CD4-positive, CD25-positive, alpha-beta regulatory T cell (primary cell): ENCODE data around the gene CAMK2D. TPM values are rescaled to one million over a fixed set of nuclear protein-coding genes. Genes with fewer than 3 reads are reported as not detected.
"Not testable (repeated sequence)": the region's sequence is repeated elsewhere in the genome, so short reads cannot be mapped to it uniquely, and the experiment has no call there.

Experiments used
- ATAC-seq, 2 donors: fragments of 150-1000 bp; cut with Tn5 transposase; one replicate each; pipeline ENCODE4 v1.10.0; 2021; ENCODE audit warnings: low read depth in 2 of 2, moderate number of reproducible peaks in 2 of 2, moderate library complexity in 1 of 2
- DNase-seq, 3 donors: peaks; one replicate each; pipeline versions ENCODE4 v3.0.0 to v3.0.0-alpha.2; 2012 to 2022; ENCODE audit warnings: mixed read lengths in 1 of 3
- H3K27ac ChIP-seq: one replicate; pipeline ENCODE4 v1.7.0; 2013; ENCODE audit warnings: mild to moderate bottlenecking, low read length; ENCODE audit not compliant: insufficient read depth, poor library complexity, severe bottlenecking
- H3K27me3 ChIP-seq: one replicate; pipeline ENCODE4 v1.7.0; 2013; ENCODE audit warnings: low read length; ENCODE audit not compliant: control insufficient read depth, insufficient read depth
- H3K36me3 ChIP-seq: one replicate; pipeline ENCODE4 v1.7.0; 2013; ENCODE audit warnings: mild to moderate bottlenecking, low read length, moderate library complexity; ENCODE audit not compliant: control insufficient read depth, insufficient read depth
- H3K4me1 ChIP-seq: 2 replicates; pipeline ENCODE4 v1.7.0; 2013; ENCODE audit warnings: mild to moderate bottlenecking, low read length; ENCODE audit not compliant: insufficient read depth, control insufficient read depth, poor library complexity, severe bottlenecking
- H3K4me3 ChIP-seq: one replicate; pipeline ENCODE4 v1.7.0; 2013; ENCODE audit warnings: low read depth, mild to moderate bottlenecking, low read length, moderate library complexity
- H3K9me3 ChIP-seq, 2 experiments: 1 replicate in 1 of 2; 2 replicates in 1 of 2; pipeline ENCODE4 v1.7.0; 2013; ENCODE audit warnings: low read length in 2 of 2, mild to moderate bottlenecking in 1 of 2, moderate library complexity in 1 of 2; ENCODE audit not compliant: control insufficient read depth in 2 of 2
- H3K27ac Mint-ChIP-seq, 3 donors: one replicate each; pipeline ENCODE4 v1.8.0; 2020 to 2022; ENCODE audit warnings: mild to moderate bottlenecking in 3 of 3, mixed read lengths in 3 of 3, moderate library complexity in 2 of 3
- H3K27me3 Mint-ChIP-seq: one replicate; pipeline ENCODE4 v1.8.0; 2022; ENCODE audit warnings: mild to moderate bottlenecking, mixed read lengths
- H3K36me3 Mint-ChIP-seq: one replicate; pipeline ENCODE4 v1.8.0; 2020; ENCODE audit warnings: mixed read lengths
- H3K4me1 Mint-ChIP-seq, 4 donors: one replicate each; pipeline ENCODE4 v1.8.0; 2020 to 2022; ENCODE audit warnings: mixed read lengths in 4 of 4, mild to moderate bottlenecking in 1 of 4
- H3K4me3 Mint-ChIP-seq, 4 donors: one replicate each; pipeline ENCODE4 v1.8.0; 2020 to 2022; ENCODE audit warnings: mild to moderate bottlenecking in 4 of 4, mixed read lengths in 4 of 4, moderate library complexity in 3 of 4
- H3K9me3 Mint-ChIP-seq, 7 donors: one replicate each; pipeline ENCODE4 v1.8.0; 2020 to 2022; ENCODE audit warnings: mixed read lengths in 7 of 7, mild to moderate bottlenecking in 3 of 7, moderate library complexity in 2 of 7
- polyA plus RNA-seq, 4 donors: library from polyadenylated mRNA; unstranded; fragments of 300-500 nt; fragmentation: Illumina TruSeq; gene quantifications; one replicate each; pipeline ENCODE4 v1.2.3, GENCODE V29; 2021
- total RNA-seq: library from RNA; stranded (reverse); gene quantifications from one replicate; pipeline ENCODE4 v1.2.3, GENCODE V29; 2022

The CAMK2D gene
- total RNA-seq (42.7 TPM), polyA plus RNA-seq (10 to 100 TPM; 24.5 to 27.5 (median 25.4) TPM)

- Histone ChIP-seq H3K27me3 (no peaks in the 10 kb centered on the region), H3K9me3 (no peaks in the 10 kb centered on the region), H3K36me3 (peaks cover 4% of the 10 kb centered on the region), H3K27ac (peak within 1 kb of the TSS; percentile 98), H3K4me1 (peaks cover 37% of the 10 kb centered on the region), H3K4me3 (peak within 1 kb of the TSS; percentile 99)
- Mint-ChIP-seq H3K4me1 (peaks cover 17 to 42% (median 25%) of the 10 kb centered on the region in 4 donors), H3K27ac (peak within 1 kb of the TSS; percentile 97 to 100 (median 99)), H3K36me3 (peaks cover 5% of the 10 kb centered on the region), H3K9me3 (no peaks in the 10 kb centered on the region), H3K4me3 (peak within 1 kb of the TSS; percentile 87 to 99 (median 97)), H3K27me3 (no peaks in the 10 kb centered on the region)
- ATAC-seq (peak; percentile 44), DNase-seq (peak; percentile 70 to 88 (median 86))
Measured at GRCh38 chr4:113761620-113762185, at the start of gene CAMK2D. Gene CAMK2D (minus strand): TSS chr4:113761738. CDS start chr4:113761068, 670 bp downstream.

- H3K27me3 Mint-ChIP-seq: peaks cover 5% of the 10 kb centered on the region
- Histone ChIP-seq H3K4me1 (no peaks in the 10 kb centered on the region), H3K27me3 (peaks cover 3% of the 10 kb centered on the region), H3K36me3 (no peaks in the 10 kb centered on the region), H3K4me3 (no peak overlapping the region), H3K27ac (no peak overlapping the region), H3K9me3 (no peaks in the 10 kb centered on the region)
- no peak for ATAC-seq
- no peak overlapping the region for H3K27ac Mint-ChIP-seq
- H3K4me1 Mint-ChIP-seq: peaks cover 0 to 3% (median 0%) of the 10 kb centered on the region in 4 donors
- no peak overlapping the region for H3K4me3 Mint-ChIP-seq
- H3K9me3 Mint-ChIP-seq: peaks cover 0 to 1% (median 0%) of the 10 kb centered on the region in 7 donors
- DNase-seq: no peak
- H3K36me3 Mint-ChIP-seq: no peaks in the 10 kb centered on the region
Measured at GRCh38 chr4:113810906-113811305, 49.4 kb upstream of the CAMK2D start.

- DNase-seq: no peak
- peaks cover 3% of the 10 kb centered on the region for H3K27me3 ChIP-seq
- Mint-ChIP-seq H3K4me3 (no peak overlapping the region), H3K36me3 (no peaks in the 10 kb centered on the region), H3K27ac (no peak overlapping the region), H3K9me3 (peaks cover 0 to 1% (median 0%) of the 10 kb centered on the region in 7 donors), H3K27me3 (peaks cover 5% of the 10 kb centered on the region), H3K4me1 (peaks cover 0 to 3% (median 0%) of the 10 kb centered on the region in 4 donors)
- H3K9me3 ChIP-seq: no peaks in the 10 kb centered on the region
- H3K4me1 ChIP-seq: no peaks in the 10 kb centered on the region
- H3K36me3 ChIP-seq: no peaks in the 10 kb centered on the region
- no peak for ATAC-seq
- H3K4me3 ChIP-seq: no peak overlapping the region
- H3K27ac ChIP-seq: no peak overlapping the region
Measured at GRCh38 chr4:113809311-113809710, 47.8 kb upstream of the CAMK2D start.

- H3K36me3 Mint-ChIP-seq: no peaks in the 10 kb centered on the region
Measured at GRCh38 chr4:113806850-113807249, 45.3 kb upstream of the CAMK2D start.

GRCh38 chr4:113801882-113802281, 40.3 kb upstream of the CAMK2D start:
- Mint-ChIP-seq H3K4me3 (no peak overlapping the region), H3K27me3 (peaks cover 5% of the 10 kb centered on the region), H3K4me1 (no peaks in the 10 kb centered on the region), H3K36me3 (no peaks in the 10 kb centered on the region), H3K27ac (no peak overlapping the region), H3K9me3 (peaks cover 0 to 7% (median 2%) of the 10 kb centered on the region in 7 donors)
- H3K4me3 ChIP-seq: no peak overlapping the region
- H3K36me3 ChIP-seq: no peaks in the 10 kb centered on the region
- DNase-seq: no peak
- H3K27ac ChIP-seq: no peak overlapping the region
- H3K27me3 ChIP-seq: peaks cover 2% of the 10 kb centered on the region
- peaks cover 0 to 3% of the 10 kb centered on the region in 2 experiments for H3K9me3 ChIP-seq
- ATAC-seq: no peak
- no peaks in the 10 kb centered on the region for H3K4me1 ChIP-seq

More at GRCh38 chr4:113806850-113807249, 45.3 kb upstream of the CAMK2D start:
- Histone ChIP-seq H3K27me3 (peaks cover 5% of the 10 kb centered on the region), H3K4me3 (no peak overlapping the region), H3K36me3 (no peaks in the 10 kb centered on the region), H3K27ac (no peak overlapping the region), H3K9me3 (peaks cover 0 to 3% of the 10 kb centered on the region in 2 experiments), H3K4me1 (no peaks in the 10 kb centered on the region)
- no peak for ATAC-seq
- H3K4me3 Mint-ChIP-seq: no peak overlapping the region
- no peak for DNase-seq
- peaks cover 0 to 3% (median 0%) of the 10 kb centered on the region in 4 donors for H3K4me1 Mint-ChIP-seq
- peaks cover 0 to 4% (median 0%) of the 10 kb centered on the region in 7 donors for H3K9me3 Mint-ChIP-seq
- peaks cover 5% of the 10 kb centered on the region for H3K27me3 Mint-ChIP-seq
- no peak overlapping the region for H3K27ac Mint-ChIP-seq

- H3K27me3 Mint-ChIP-seq: peaks cover 19% of the 10 kb centered on the region
- not testable (repeated sequence) for H3K4me1 ChIP-seq, H3K4me3 ChIP-seq, ATAC-seq, H3K36me3 ChIP-seq, DNase-seq, H3K4me3 Mint-ChIP-seq, H3K36me3 Mint-ChIP-seq, H3K9me3 ChIP-seq, H3K27ac ChIP-seq, H3K27ac Mint-ChIP-seq, H3K27me3 ChIP-seq, H3K4me1 Mint-ChIP-seq
- H3K9me3 Mint-ChIP-seq: peaks cover 0 to 31% (median 9%) of the 10 kb centered on the region in 7 donors
Measured at GRCh38 chr4:113796381-113796780, 34.8 kb upstream of the CAMK2D start.

- H3K36me3 ChIP-seq: peaks cover 4% of the 10 kb centered on the region
- H3K27me3 ChIP-seq: peaks cover 2% of the 10 kb centered on the region
- Mint-ChIP-seq H3K27ac (no peak overlapping the region), H3K4me1 (peaks cover 0 to 1% (median 0%) of the 10 kb centered on the region in 4 donors), H3K4me3 (no peak overlapping the region), H3K9me3 (peaks cover 0 to 28% (median 7%) of the 10 kb centered on the region in 7 donors), H3K36me3 (no peaks in the 10 kb centered on the region), H3K27me3 (peaks cover 15% of the 10 kb centered on the region)
- ATAC-seq (no peak), DNase-seq (no peak)
- H3K4me1 ChIP-seq: no peaks in the 10 kb centered on the region
- H3K27ac ChIP-seq: no peak overlapping the region
- no peak overlapping the region for H3K4me3 ChIP-seq
- peaks cover 6 to 12% of the 10 kb centered on the region in 2 experiments for H3K9me3 ChIP-seq
Measured at GRCh38 chr4:113790478-113790877, 28.9 kb upstream of the CAMK2D start.

- Mint-ChIP-seq H3K27ac (no peak overlapping the region), H3K9me3 (peaks cover 0 to 27% (median 4%) of the 10 kb centered on the region in 7 donors), H3K27me3 (peaks cover 15% of the 10 kb centered on the region), H3K36me3 (no peaks in the 10 kb centered on the region), H3K4me1 (peaks cover 0 to 1% (median 0%) of the 10 kb centered on the region in 4 donors), H3K4me3 (no peak overlapping the region)
- ATAC-seq: no peak
- Histone ChIP-seq H3K4me3 (no peak overlapping the region), H3K27me3 (peaks cover 4% of the 10 kb centered on the region), H3K36me3 (peaks cover 4% of the 10 kb centered on the region), H3K9me3 (peaks cover 6 to 12% of the 10 kb centered on the region in 2 experiments), H3K27ac (no peak overlapping the region), H3K4me1 (no peaks in the 10 kb centered on the region)
- DNase-seq: no peak
Measured at GRCh38 chr4:113788888-113789287, 27.4 kb upstream of the CAMK2D start.
